ENCODE measurements around the gene USH1G. TPM values are rescaled to one million over a fixed set of nuclear protein-coding genes. Genes with fewer than 3 reads are reported as not detected.

Gene USH1G
- total RNA-seq, 1 donor from 2014 or later, result 0.21 TPM

DNA sequence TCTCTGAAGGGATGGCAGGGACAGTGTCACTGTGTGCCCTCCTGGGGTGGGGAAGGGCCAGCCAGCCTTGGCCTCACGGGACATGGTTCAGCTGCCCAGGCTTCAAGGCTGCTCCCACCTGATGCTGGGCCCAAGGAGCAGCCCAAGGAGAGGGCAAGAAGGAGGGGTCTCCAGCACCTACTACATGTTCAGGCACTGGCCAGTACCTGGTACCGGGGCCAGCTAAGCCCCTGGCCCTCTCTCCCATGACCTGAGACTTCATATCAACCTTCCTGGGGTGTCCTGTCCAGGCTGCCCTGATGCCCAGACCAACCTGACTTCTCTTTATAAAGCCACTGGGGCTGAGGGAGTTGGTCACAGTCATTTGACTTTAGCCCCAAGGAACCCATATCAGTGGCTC lies 1.3 kb downstream of the USH1G start:
- intact Hi-C loops (cut with DNase I), result no loop called here
- H3K9me3 ChIP-seq, result no peaks in the 10 kb centered on the region
- TF ChIP-seq, protein P1, sequence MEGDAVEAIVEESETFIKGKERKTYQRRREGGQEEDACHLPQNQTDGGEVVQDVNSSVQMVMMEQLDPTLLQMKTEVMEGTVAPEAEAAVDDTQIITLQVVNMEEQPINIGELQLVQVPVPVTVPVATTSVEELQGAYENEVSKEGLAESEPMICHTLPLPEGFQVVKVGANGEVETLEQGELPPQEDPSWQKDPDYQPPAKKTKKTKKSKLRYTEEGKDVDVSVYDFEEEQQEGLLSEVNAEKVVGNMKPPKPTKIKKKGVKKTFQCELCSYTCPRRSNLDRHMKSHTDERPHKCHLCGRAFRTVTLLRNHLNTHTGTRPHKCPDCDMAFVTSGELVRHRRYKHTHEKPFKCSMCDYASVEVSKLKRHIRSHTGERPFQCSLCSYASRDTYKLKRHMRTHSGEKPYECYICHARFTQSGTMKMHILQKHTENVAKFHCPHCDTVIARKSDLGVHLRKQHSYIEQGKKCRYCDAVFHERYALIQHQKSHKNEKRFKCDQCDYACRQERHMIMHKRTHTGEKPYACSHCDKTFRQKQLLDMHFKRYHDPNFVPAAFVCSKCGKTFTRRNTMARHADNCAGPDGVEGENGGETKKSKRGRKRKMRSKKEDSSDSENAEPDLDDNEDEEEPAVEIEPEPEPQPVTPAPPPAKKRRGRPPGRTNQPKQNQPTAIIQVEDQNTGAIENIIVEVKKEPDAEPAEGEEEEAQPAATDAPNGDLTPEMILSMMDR (IDR thresholded peaks at IDR 0.05), result no peak
- no peak for DNase-seq
- H3K36me3 ChIP-seq, result no peaks in the 10 kb centered on the region
- no peak overlapping the region for H3K27ac ChIP-seq
- H3K27me3 ChIP-seq (ENCODE audit: low read depth), result peaks cover 71% of the 10 kb centered on the region
- H3K4me3 ChIP-seq, result no peak overlapping the region
- peaks cover 22% of the 10 kb centered on the region for H3K4me1 ChIP-seq
- ATAC-seq, result no peak

GRCh38 chr17:74921026-74921681 lies 1.9 kb downstream of the USH1G start:
- Histone ChIP-seq H3K4me3 (no peak overlapping the region), H3K36me3 (no peaks in the 10 kb centered on the region), H3K9me3 (no peaks in the 10 kb centered on the region), H3K27ac (no peak overlapping the region), H3K4me1 (peaks cover 22% of the 10 kb centered on the region), H3K27me3 (ENCODE audit: low read depth) (peaks cover 72% of the 10 kb centered on the region)
- DNase-seq (peak; percentile 36), ATAC-seq (no peak)
- intact Hi-C loops (cut with DNase I), result no loop called here
- TF ChIP-seq, protein P1 (IDR thresholded peaks at IDR 0.05), result no peak

- no peaks in the 10 kb centered on the region for H3K9me3 ChIP-seq
- no peak overlapping the region for H3K27ac ChIP-seq
- ATAC-seq (no peak), DNase-seq (no peak)
- H3K4me3 ChIP-seq, result no peak overlapping the region
- H3K27me3 ChIP-seq (ENCODE audit: low read depth), result peaks cover 70% of the 10 kb centered on the region
- intact Hi-C loops (cut with DNase I), result no loop called here
- no peaks in the 10 kb centered on the region for H3K36me3 ChIP-seq
- TF ChIP-seq, protein P1 (IDR thresholded peaks at IDR 0.05), result no peak
- peaks cover 22% of the 10 kb centered on the region for H3K4me1 ChIP-seq
These were observed 2.4 kb downstream of the USH1G start for GRCh38 chr17:74920642-74921025.

- H3K9me3 ChIP-seq, result no peaks in the 10 kb centered on the region
- TF ChIP-seq, protein P1 (IDR thresholded peaks at IDR 0.05), result no peak
- peaks cover 22% of the 10 kb centered on the region for H3K4me1 ChIP-seq
- H3K36me3 ChIP-seq, result no peaks in the 10 kb centered on the region
- ATAC-seq (no peak), DNase-seq (no peak)
- intact Hi-C loops (cut with DNase I), result no loop called here
- H3K27me3 ChIP-seq (ENCODE audit: low read depth), result peaks cover 67% of the 10 kb centered on the region
- H3K27ac ChIP-seq, result no peak overlapping the region
- no peak overlapping the region for H3K4me3 ChIP-seq
These were observed 2.8 kb downstream of the USH1G start for GRCh38 chr17:74920306-74920620.

DNA sequence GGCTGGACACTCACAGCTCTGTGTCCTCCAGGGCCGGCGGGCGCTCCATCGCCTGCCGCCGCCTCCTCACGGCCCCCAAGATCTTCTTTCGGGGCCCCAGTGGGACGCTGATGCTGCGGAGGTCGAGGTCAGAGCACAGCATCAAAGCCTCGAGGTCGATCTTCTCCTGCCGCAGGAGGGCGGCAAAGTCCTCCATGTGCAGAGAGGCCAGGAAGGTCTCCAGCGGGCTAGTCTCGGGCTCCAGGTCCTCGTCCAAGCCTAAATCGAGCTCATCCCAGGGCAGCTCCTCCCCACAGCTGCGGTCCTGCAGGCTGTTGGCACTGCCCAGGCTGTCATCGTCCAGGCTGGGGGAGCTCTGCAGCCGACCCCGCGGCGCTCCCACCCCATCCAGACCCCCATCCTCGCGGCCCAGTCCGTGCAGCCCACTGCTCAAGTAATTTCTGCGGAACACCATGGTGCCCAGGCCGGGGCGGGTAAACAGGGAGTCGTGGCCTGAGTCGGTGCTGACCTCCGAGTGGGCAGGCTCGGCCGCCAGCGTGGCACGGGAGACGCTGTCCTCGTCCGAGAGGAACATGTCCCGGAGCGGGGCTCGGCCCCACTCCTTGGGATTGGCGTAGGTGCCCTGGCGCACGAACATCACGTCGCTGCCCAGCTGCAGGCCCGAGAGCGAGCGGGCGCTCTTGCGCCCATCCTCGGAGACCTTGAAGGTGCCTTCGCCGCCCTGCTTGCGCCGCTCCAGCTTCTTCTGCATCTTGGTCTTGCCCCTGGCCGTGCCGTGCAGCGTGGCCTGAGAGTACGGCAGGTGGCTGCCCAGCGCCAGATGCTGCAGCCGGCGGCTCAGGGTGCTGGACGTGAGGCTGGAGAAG lies 3.4 kb downstream of the USH1G start:
- peaks cover 66% of the 10 kb centered on the region for H3K27me3 ChIP-seq (ENCODE audit: low read depth)
- peaks cover 21% of the 10 kb centered on the region for H3K4me1 ChIP-seq
- DNase-seq, result no peak
- TF ChIP-seq, protein P1 (IDR thresholded peaks at IDR 0.05), result no peak
- H3K4me3 ChIP-seq, result no peak overlapping the region
- H3K36me3 ChIP-seq, result no peaks in the 10 kb centered on the region
- no peaks in the 10 kb centered on the region for H3K9me3 ChIP-seq
- no peak for ATAC-seq
- no peak overlapping the region for H3K27ac ChIP-seq
- intact Hi-C loops (cut with DNase I), result no loop called here
